Activated CD4-positive, alpha-beta T cell treated with anti-CD3 and anti-CD28 coated beads for 36 hours (primary cell): ENCODE results near the gene PTPRF. TPM values are rescaled to one million over a fixed set of nuclear protein-coding genes. Genes with fewer than 3 reads are reported as not detected.

Experiments used
- ATAC-seq: fragments of 200-7000 bp; cut with Tn5 transposase; one replicate; pipeline ENCODE4 v1.10.0; 2021; ENCODE audit warnings: mild to moderate bottlenecking, moderate library complexity
- CTCF ChIA-PET: fragments of 350-600 bp; sonication (Branson Sonifier 250); formaldehyde crosslinking; loops from one replicate; lab custom pipeline; 2021; ENCODE audit warnings: antibody characterized with exemption; lab: Charles Lee
- POLR2A ChIA-PET: fragments of 350-600 bp; sonication (Branson Sonifier 250); formaldehyde crosslinking; loops from one replicate; lab custom pipeline; 2021; ENCODE audit warnings: antibody characterized with exemption, inconsistent platforms; lab: Charles Lee
- DNase-seq: peaks from one replicate; pipeline ENCODE4 v3.0.0-alpha.2; 2020
- H3K27ac Mint-ChIP-seq: one replicate; pipeline ENCODE4 v1.8.0; 2021; ENCODE audit warnings: mixed read lengths
- H3K27me3 Mint-ChIP-seq: one replicate; pipeline ENCODE4 v1.8.0; 2021; ENCODE audit warnings: mixed read lengths
- H3K36me3 Mint-ChIP-seq: one replicate; pipeline ENCODE4 v1.8.0; 2021; ENCODE audit warnings: low read depth, mixed read lengths
- H3K4me1 Mint-ChIP-seq: one replicate; pipeline ENCODE4 v1.8.0; 2021; ENCODE audit warnings: mixed read lengths
- H3K4me3 Mint-ChIP-seq: one replicate; pipeline ENCODE4 v1.8.0; 2021; ENCODE audit warnings: mild to moderate bottlenecking, moderate library complexity, mixed read lengths
- H3K9me3 Mint-ChIP-seq: one replicate; pipeline ENCODE4 v1.8.0; 2021; ENCODE audit warnings: low read depth, mixed read lengths
- intact Hi-C, 2 experiments: fragments of 100-400 bp; cut with DNase I in 1 of 2; cut with micrococcal nuclease in 1 of 2; formaldehyde crosslinking; loops; one replicate each; pipeline versions ENCODE4 v1.14.2 to v1.15.1; 2022 to 2024; cut with DNase I, micrococcal nuclease
- total RNA-seq, 2 experiments: library from RNA; stranded (reverse); gene quantifications; one replicate each; pipeline ENCODE4 v1.2.3, GENCODE V29; 2021

PTPRF gene
- total RNA-seq, 2 experiments from 2014 or later: 5.1 to 6.8 TPM

- DNase-seq: no peak
- POLR2A ChIA-PET: no interaction called here
- Mint-ChIP-seq H3K9me3 (peaks cover 4% of the 10 kb centered on the region), H3K4me1 (peaks cover 6% of the 10 kb centered on the region), H3K27ac (no peak overlapping the region), H3K4me3 (no peak overlapping the region), H3K36me3 (no peaks in the 10 kb centered on the region), H3K27me3 (peaks cover 8% of the 10 kb centered on the region)
- intact Hi-C loops: no loop called here
- ATAC-seq: no peak
- CTCF ChIA-PET: interaction anchor here (0.6 to 1.5 kb wide), 3 partner anchors 12 to 41 kb away, joined by 3 to 4 read pairs (median 4); no protein-coding TSS in a partner anchor
Observed at GRCh38 chr1:43513471-43514173, 17.1 kb upstream of the PTPRF start.

GRCh38 chr1:43518935-43519686, 11.6 kb upstream of the PTPRF start:
- Mint-ChIP-seq H3K9me3 (no peaks in the 10 kb centered on the region), H3K27me3 (peaks cover 40% of the 10 kb centered on the region), H3K4me3 (no peak overlapping the region), H3K27ac (no peak overlapping the region), H3K36me3 (no peaks in the 10 kb centered on the region), H3K4me1 (no peaks in the 10 kb centered on the region)
- DNase-seq (no peak), ATAC-seq (no peak)
- ChIA-PET CTCF (interaction anchor here (0.6 to 1.1 kb wide), 2 partner anchors 11 to 12 kb away, joined by 3 to 4 read pairs; no protein-coding TSS in a partner anchor), POLR2A (no interaction called here)
- intact Hi-C loops: no loop called here

- Mint-ChIP-seq H3K4me1 (no peaks in the 10 kb centered on the region), H3K27me3 (peaks cover 43% of the 10 kb centered on the region), H3K36me3 (no peaks in the 10 kb centered on the region), H3K4me3 (no peak overlapping the region), H3K27ac (no peak overlapping the region), H3K9me3 (no peaks in the 10 kb centered on the region)
- CTCF ChIA-PET: interaction anchor here (0.6 to 1.1 kb wide), 2 partner anchors 10 to 18 kb away, joined by 4 to 5 read pairs; no protein-coding TSS in a partner anchor
- ATAC-seq (no peak), DNase-seq (no peak)
- POLR2A ChIA-PET: interaction anchor here (0.6 kb wide), 1 partner anchor 135 kb away, joined by 3 read pairs; no protein-coding TSS in a partner anchor
- intact Hi-C loops: no loop called here
Observed at GRCh38 chr1:43520100-43520778, 10.4 kb upstream of the PTPRF start.

- H3K36me3 Mint-ChIP-seq: no peaks in the 10 kb centered on the region
- DNase-seq: no peak
- peaks cover 43% of the 10 kb centered on the region for H3K27me3 Mint-ChIP-seq
- ATAC-seq: no peak
- no peak overlapping the region for H3K4me3 Mint-ChIP-seq
- POLR2A ChIA-PET: interaction anchor here (0.6 kb wide), 1 partner anchor 134 kb away, joined by 3 read pairs; no protein-coding TSS in a partner anchor
- H3K9me3 Mint-ChIP-seq: no peaks in the 10 kb centered on the region
- no peaks in the 10 kb centered on the region for H3K4me1 Mint-ChIP-seq
- intact Hi-C loops: no loop called here
- CTCF ChIA-PET: interaction anchor here (0.8 to 1.3 kb wide), 2 partner anchors 33 to 216 kb away, joined by 3 read pairs; no protein-coding TSS in a partner anchor
- no peak overlapping the region for H3K27ac Mint-ChIP-seq
Observed at GRCh38 chr1:43521078-43521477, 9.6 kb upstream of the PTPRF start.

GRCh38 chr1:43521756-43522155, 8.9 kb upstream of the PTPRF start:
- ATAC-seq (no peak), DNase-seq (no peak)
- no peak overlapping the region for H3K27ac Mint-ChIP-seq
- POLR2A ChIA-PET: no interaction called here
- CTCF ChIA-PET: interaction anchor here (0.7 to 1.3 kb wide), 2 partner anchors 32 to 172 kb away, joined by 3 read pairs; no protein-coding TSS in a partner anchor
- H3K4me3 Mint-ChIP-seq: no peak overlapping the region
- no peaks in the 10 kb centered on the region for H3K9me3 Mint-ChIP-seq
- no peaks in the 10 kb centered on the region for H3K36me3 Mint-ChIP-seq
- H3K4me1 Mint-ChIP-seq: no peaks in the 10 kb centered on the region
- H3K27me3 Mint-ChIP-seq: peaks cover 41% of the 10 kb centered on the region
- intact Hi-C loops: no loop called here

- ChIA-PET POLR2A (no interaction called here), CTCF (interaction anchor here (0.7 to 1.3 kb wide), 2 partner anchors 32 to 172 kb away, joined by 3 read pairs; no protein-coding TSS in a partner anchor)
- Mint-ChIP-seq H3K4me1 (no peaks in the 10 kb centered on the region), H3K9me3 (no peaks in the 10 kb centered on the region), H3K4me3 (no peak overlapping the region), H3K27me3 (peaks cover 37% of the 10 kb centered on the region), H3K27ac (no peak overlapping the region), H3K36me3 (no peaks in the 10 kb centered on the region)
- ATAC-seq (no peak), DNase-seq (no peak)
- intact Hi-C loops: no loop called here
Observed at GRCh38 chr1:43522431-43522775, 8.3 kb upstream of the PTPRF start.

- Mint-ChIP-seq H3K4me1 (no peaks in the 10 kb centered on the region), H3K27me3 (peaks cover 37% of the 10 kb centered on the region), H3K4me3 (no peak overlapping the region), H3K36me3 (no peaks in the 10 kb centered on the region), H3K9me3 (no peaks in the 10 kb centered on the region), H3K27ac (no peak overlapping the region)
- ChIA-PET POLR2A (no interaction called here), CTCF (no interaction called here)
- intact Hi-C loops: no loop called here
- DNase-seq (no peak), ATAC-seq (no peak)
Observed at GRCh38 chr1:43522776-43523480, 7.8 kb upstream of the PTPRF start.

GRCh38 chr1:43524804-43525203, 5.9 kb upstream of the PTPRF start:
- ATAC-seq: no peak
- Mint-ChIP-seq H3K4me3 (no peak overlapping the region), H3K27ac (no peak overlapping the region), H3K27me3 (peaks cover 37% of the 10 kb centered on the region), H3K9me3 (no peaks in the 10 kb centered on the region), H3K4me1 (peaks cover 8% of the 10 kb centered on the region), H3K36me3 (no peaks in the 10 kb centered on the region)
- ChIA-PET POLR2A (no interaction called here), CTCF (interaction anchor here (0.6 to 1.2 kb wide), 4 partner anchors 11 to 410 kb away, joined by 3 to 4 read pairs (median 4); no protein-coding TSS in a partner anchor)
- no peak for DNase-seq
- intact Hi-C loops: no loop called here

GRCh38 chr1:43526002-43526401, 4.7 kb upstream of the PTPRF start:
- H3K27ac Mint-ChIP-seq: no peak overlapping the region
- CTCF ChIA-PET: interaction anchor here (0.9 to 1.7 kb wide), 3 partner anchors 13 to 409 kb away, joined by 3 to 5 read pairs (median 3); no protein-coding TSS in a partner anchor
- peaks cover 39% of the 10 kb centered on the region for H3K27me3 Mint-ChIP-seq
- DNase-seq: no peak
- intact Hi-C loops: no loop called here
- POLR2A ChIA-PET: no interaction called here
- no peak overlapping the region for H3K4me3 Mint-ChIP-seq
- peaks cover 16% of the 10 kb centered on the region for H3K4me1 Mint-ChIP-seq
- H3K9me3 Mint-ChIP-seq: no peaks in the 10 kb centered on the region
- H3K36me3 Mint-ChIP-seq: no peaks in the 10 kb centered on the region
- no peak for ATAC-seq

GRCh38 chr1:43527111-43527878, 3.4 kb upstream of the PTPRF start:
- intact Hi-C loops: no loop called here
- H3K36me3 Mint-ChIP-seq: no peaks in the 10 kb centered on the region
- H3K4me3 Mint-ChIP-seq: no peak overlapping the region
- ATAC-seq (no peak), DNase-seq (no peak)
- no peaks in the 10 kb centered on the region for H3K9me3 Mint-ChIP-seq
- no peak overlapping the region for H3K27ac Mint-ChIP-seq
- peaks cover 39% of the 10 kb centered on the region for H3K27me3 Mint-ChIP-seq
- peaks cover 20% of the 10 kb centered on the region for H3K4me1 Mint-ChIP-seq
- ChIA-PET POLR2A (no interaction called here), CTCF (interaction anchor here (1.2 to 1.7 kb wide), 2 partner anchors 25 to 407 kb away, joined by 3 to 5 read pairs; no protein-coding TSS in a partner anchor)
